Endothelial cell of umbilical vein (primary cell): ENCODE results near the gene MYL11.

Experiments
- EZH2 ChIP-seq: IDR thresholded peaks from 2 replicates; pipeline ENCODE4 v1.6.1; 2012; ENCODE audit warnings: borderline replicate concordance, low read depth, mild to moderate bottlenecking, moderate library complexity, low read length, inconsistent platforms; ENCODE audit not compliant: severe bottlenecking
- POLR2A ChIP-seq: IDR thresholded peaks from 2 replicates; pipeline ENCODE4 v1.6.1; 2012; ENCODE audit warnings: low read depth, mild to moderate bottlenecking, control low read depth, low read length
- POLR2AphosphoS5 ChIP-seq: IDR thresholded peaks from 2 replicates; pipeline ENCODE4 v1.6.1; 2012; ENCODE audit warnings: low read depth, mild to moderate bottlenecking, control low read depth, low read length, moderate library complexity; ENCODE audit not compliant: insufficient read depth
- TF ChIP-seq, protein P1 (sequence below), 2 donors: IDR thresholded peaks; 1 replicate in 1 of 2; 2 replicates in 1 of 2; pipeline ENCODE4 v1.5.1; 2011; ENCODE audit warnings: low read length in 2 of 2, mild to moderate bottlenecking in 2 of 2, moderate library complexity in 2 of 2, control low read depth in 1 of 2, inconsistent platforms in 1 of 2, low read depth in 1 of 2; ENCODE audit not compliant: insufficient read depth in 1 of 2; ENCODE audit errors: extremely low read depth in 1 of 2

DNA sequence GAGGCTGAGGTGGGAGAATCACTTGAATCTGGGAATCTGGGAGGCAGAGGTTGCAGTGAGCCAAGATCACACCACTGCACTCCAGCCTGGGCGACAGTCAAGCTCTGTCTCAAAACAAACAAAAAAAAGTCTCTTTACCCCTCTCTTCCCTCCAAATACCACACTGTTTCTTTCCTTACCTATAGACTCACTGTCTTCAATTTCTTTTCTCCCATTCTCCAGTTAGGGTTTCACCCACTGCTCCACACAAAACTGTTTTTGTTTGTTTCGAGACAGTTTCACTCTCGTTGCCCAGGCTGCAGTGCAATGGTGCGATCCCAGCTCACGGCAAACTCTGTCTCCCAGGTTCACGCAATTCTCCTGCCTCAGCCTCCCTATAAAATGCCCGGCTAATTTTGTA, 13.4 kb upstream of the MYL11 start:
- TF ChIP-seq, protein P1, sequence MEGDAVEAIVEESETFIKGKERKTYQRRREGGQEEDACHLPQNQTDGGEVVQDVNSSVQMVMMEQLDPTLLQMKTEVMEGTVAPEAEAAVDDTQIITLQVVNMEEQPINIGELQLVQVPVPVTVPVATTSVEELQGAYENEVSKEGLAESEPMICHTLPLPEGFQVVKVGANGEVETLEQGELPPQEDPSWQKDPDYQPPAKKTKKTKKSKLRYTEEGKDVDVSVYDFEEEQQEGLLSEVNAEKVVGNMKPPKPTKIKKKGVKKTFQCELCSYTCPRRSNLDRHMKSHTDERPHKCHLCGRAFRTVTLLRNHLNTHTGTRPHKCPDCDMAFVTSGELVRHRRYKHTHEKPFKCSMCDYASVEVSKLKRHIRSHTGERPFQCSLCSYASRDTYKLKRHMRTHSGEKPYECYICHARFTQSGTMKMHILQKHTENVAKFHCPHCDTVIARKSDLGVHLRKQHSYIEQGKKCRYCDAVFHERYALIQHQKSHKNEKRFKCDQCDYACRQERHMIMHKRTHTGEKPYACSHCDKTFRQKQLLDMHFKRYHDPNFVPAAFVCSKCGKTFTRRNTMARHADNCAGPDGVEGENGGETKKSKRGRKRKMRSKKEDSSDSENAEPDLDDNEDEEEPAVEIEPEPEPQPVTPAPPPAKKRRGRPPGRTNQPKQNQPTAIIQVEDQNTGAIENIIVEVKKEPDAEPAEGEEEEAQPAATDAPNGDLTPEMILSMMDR (IDR thresholded peaks at IDR 0.05; ENCODE audit: extremely low read depth in 1 of 2, insufficient read depth in 1 of 2, low read depth in 1 of 2, low read length in 2 of 2), result no peak
- no peak for TF ChIP-seq POLR2A
- no peak for TF ChIP-seq POLR2AphosphoS5
- TF ChIP-seq EZH2, result no peak
